GM23248 (cell line): ENCODE results near the gene SIGLEC11. TPM values are rescaled to one million over a fixed set of nuclear protein-coding genes. Genes with fewer than 3 reads are reported as not detected.

Experiments
- DNase-seq: peaks from one replicate; pipeline ENCODE4 v3.0.0-alpha.2; 2015
- H2AFZ ChIP-seq: fragments of 200-600 bp; sonication (generic); 2 replicates; pipeline ENCODE4 v1.6.1; 2016; ENCODE audit warnings: antibody characterized with exemption
- H3F3A ChIP-seq: fragments of 200-600 bp; sonication (generic); 2 replicates; pipeline ENCODE4 v1.6.1; 2016; ENCODE audit warnings: mild to moderate bottlenecking, antibody characterized with exemption, mixed run types; ENCODE audit not compliant: insufficient read depth
- H3K27ac ChIP-seq: fragments of 200-600 bp; sonication (generic); 2 replicates; pipeline ENCODE4 v1.5.1; 2016; ENCODE audit warnings: mild to moderate bottlenecking
- H3K27me3 ChIP-seq: fragments of 200-600 bp; sonication (generic); replicated peaks from 2 replicates; pipeline ENCODE4 v1.6.1; 2016; ENCODE audit warnings: mild to moderate bottlenecking; ENCODE audit not compliant: insufficient read depth
- H3K36me3 ChIP-seq: fragments of 200-600 bp; sonication (generic); 2 replicates; pipeline ENCODE4 v1.6.1; 2016; ENCODE audit warnings: low read depth, mild to moderate bottlenecking
- H3K4me1 ChIP-seq: fragments of 200-600 bp; sonication (generic); 2 replicates; pipeline ENCODE4 v1.6.1; 2016; ENCODE audit warnings: mild to moderate bottlenecking; ENCODE audit not compliant: insufficient read depth
- H3K4me2 ChIP-seq: fragments of 200-600 bp; sonication (generic); one replicate; pipeline ENCODE4 v1.6.1; 2016; ENCODE audit warnings: mild to moderate bottlenecking; ENCODE audit not compliant: unreplicated experiment
- H3K4me3 ChIP-seq: fragments of 200-600 bp; sonication (generic); 2 replicates; pipeline ENCODE4 v1.5.1; 2016; ENCODE audit warnings: mild to moderate bottlenecking
- H3K79me2 ChIP-seq: fragments of 200-600 bp; sonication (generic); 2 replicates; pipeline ENCODE4 v1.6.1; 2016; ENCODE audit warnings: mild to moderate bottlenecking; ENCODE audit not compliant: insufficient read depth
- H3K9ac ChIP-seq: fragments of 200-600 bp; sonication (generic); 2 replicates; pipeline ENCODE4 v1.6.1; 2016; ENCODE audit warnings: mild to moderate bottlenecking
- H3K9me2 ChIP-seq: fragments of 200-600 bp; sonication (generic); 2 replicates; pipeline ENCODE4 v1.6.1; 2016; ENCODE audit warnings: mixed run types, mild to moderate bottlenecking, moderate library complexity; ENCODE audit not compliant: insufficient read depth
- H3K9me3 ChIP-seq: fragments of 200-600 bp; sonication (generic); one replicate; pipeline ENCODE4 v1.6.1; 2017; ENCODE audit warnings: low read depth
- H4K20me1 ChIP-seq: fragments of 200-600 bp; sonication (generic); 2 replicates; pipeline ENCODE4 v1.6.0; 2016; ENCODE audit not compliant: insufficient read depth
- EZH2 ChIP-seq: fragments of 200-600 bp; sonication (generic); IDR thresholded peaks from 2 replicates; pipeline ENCODE4 v1.6.1; 2018; ENCODE audit warnings: antibody characterized with exemption, mild to moderate bottlenecking; ENCODE audit not compliant: insufficient read depth, poor library complexity, severe bottlenecking
- EZH2phosphoT487 ChIP-seq: fragments of 200-600 bp; sonication (generic); IDR thresholded peaks from 2 replicates; pipeline ENCODE4 v1.6.1; 2018; ENCODE audit warnings: antibody characterized with exemption, moderate library complexity, mild to moderate bottlenecking, low read depth; ENCODE audit not compliant: insufficient read depth
- WGBS, 2 experiments: methylation state at CpG; one replicate each; pipeline ENCODE4 v1.1.6; 2015 to 2017; ENCODE audit warnings: low lambda C conversion rate in 2 of 2, low coverage in 1 of 2; ENCODE audit errors: missing lambda C conversion rate in 2 of 2; 5-methylcytosine and 5-hydroxymethylcytosine counted together
- in situ Hi-C: fragments of 300-500 bp; cut with MboI; formaldehyde crosslinking; loops from 2 replicates; pipeline ENCODE4 v1.15.0; 2020
- polyA plus RNA-seq: library from polyadenylated mRNA; unstranded; fragments of >200 nt; fragmentation: Nextera tagmentation; extraction: Ambion mirVana; gene quantifications from 2 replicates; pipeline ENCODE4 v1.2.1, GENCODE V29; 2016
- total RNA-seq: library from RNA; depleted of rRNA; stranded (reverse); fragments of >200 nt; shearing (Covaris generic); gene quantifications from 2 replicates; pipeline ENCODE4 v1.2.3, GENCODE V29; 2014

The SIGLEC11 gene
- total and polyA plus RNA-seq, 2 experiments from 2014 or later: not detected

- Histone ChIP-seq H3K36me3 (no peaks in the 10 kb centered on the region; the same call in 1 of the 2 replicates), H4K20me1 (no peaks in the 10 kb centered on the region), H3K79me2 (peaks cover 37% of the 10 kb centered on the region), H3K27me3 (no peaks in the 10 kb centered on the region), H3K27ac (no peak overlapping the region), H3F3A (no peaks in the 10 kb centered on the region), H3K9ac (no peak overlapping the region), H3K4me1 (no peaks in the 10 kb centered on the region), H3K4me2 (no peak overlapping the region), H3K9me2 (no peaks in the 10 kb centered on the region), H3K4me3 (no peak overlapping the region), H3K9me3 (no peaks in the 10 kb centered on the region), H2AFZ (no peak overlapping the region)
- DNase-seq: no peak
- WGBS, 2 experiments: 83 to 84% methylated on average over 10 of the region's 10 CpGs
- no peak for TF ChIP-seq EZH2
- TF ChIP-seq EZH2phosphoT487: no peak
- in situ Hi-C loops: no loop called here
Observed at GRCh38 chr19:49913720-49914119, 47.3 kb downstream of the SIGLEC11 start.

- no peaks in the 10 kb centered on the region for H3K27me3 ChIP-seq
- H3K9me2 ChIP-seq: no peaks in the 10 kb centered on the region
- H3K79me2 ChIP-seq: peaks cover 37% of the 10 kb centered on the region
- H3F3A ChIP-seq: no peaks in the 10 kb centered on the region
- DNase-seq: no peak
- TF ChIP-seq EZH2phosphoT487: no peak
- no peak for TF ChIP-seq EZH2
- no peak overlapping the region for H3K4me3 ChIP-seq
- no peaks in the 10 kb centered on the region for H3K4me1 ChIP-seq
- no peaks in the 10 kb centered on the region for H3K9me3 ChIP-seq
- H2AFZ ChIP-seq: no peak overlapping the region
- H3K27ac ChIP-seq: no peak overlapping the region
- H3K9ac ChIP-seq: no peak overlapping the region
- H3K36me3 ChIP-seq: no peaks in the 10 kb centered on the region; the same call in 1 of the 2 replicates
- 84 to 85% methylated on average over 21 of the region's 21 CpGs for WGBS, 2 experiments
- in situ Hi-C loops: no loop called here
- H4K20me1 ChIP-seq: no peaks in the 10 kb centered on the region
- H3K4me2 ChIP-seq: no peak overlapping the region
Observed at GRCh38 chr19:49912965-49913685, 47.8 kb downstream of the SIGLEC11 start.

DNA sequence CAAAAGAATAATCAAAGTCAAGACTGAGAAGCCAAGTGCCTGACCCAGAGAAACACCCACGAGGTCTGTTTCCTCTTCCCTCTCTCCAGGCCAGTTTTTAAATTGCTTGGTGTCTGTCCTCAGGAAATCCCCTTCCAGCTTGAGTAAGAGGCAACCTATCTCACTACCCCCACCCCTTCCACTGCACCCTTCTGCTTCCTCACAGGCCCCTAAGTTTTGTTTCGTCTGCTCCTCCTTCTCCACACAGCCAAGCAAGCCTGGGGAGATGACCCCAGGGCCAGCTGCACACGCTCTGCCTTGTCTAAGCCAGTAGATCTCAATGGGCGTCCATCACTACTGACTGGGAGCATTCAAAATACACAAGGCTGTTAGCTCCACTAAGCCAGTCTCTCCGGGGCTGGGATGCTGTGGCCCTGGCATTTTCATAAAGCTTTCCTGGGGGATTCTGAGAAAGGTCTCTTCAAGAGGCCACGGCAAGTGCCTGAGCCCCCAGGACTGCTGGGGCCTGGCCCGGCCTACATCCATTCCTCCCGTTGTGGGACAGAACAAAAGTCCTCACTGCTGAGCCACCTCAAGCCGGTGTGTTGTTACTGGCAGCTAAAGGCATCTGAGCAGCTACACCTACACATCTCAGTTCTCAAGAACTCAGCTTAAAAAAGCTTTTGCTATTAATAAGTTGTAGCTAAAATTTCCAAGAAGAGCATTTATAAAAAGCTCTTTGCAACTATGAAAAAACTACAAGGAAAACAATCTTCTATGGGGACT is 49.4 kb downstream of the SIGLEC11 start:
- no peak overlapping the region for H3K4me3 ChIP-seq
- no peaks in the 10 kb centered on the region for H4K20me1 ChIP-seq
- no peak overlapping the region for H2AFZ ChIP-seq
- no peaks in the 10 kb centered on the region for H3K9me3 ChIP-seq
- H3K9ac ChIP-seq: no peak overlapping the region
- no peaks in the 10 kb centered on the region for H3K9me2 ChIP-seq
- WGBS, 2 experiments: 67 to 69% methylated on average over 9 of the region's 9 CpGs
- no peak for DNase-seq
- no peaks in the 10 kb centered on the region for H3K27me3 ChIP-seq
- no peaks in the 10 kb centered on the region; the same call in 1 of the 2 replicates for H3K36me3 ChIP-seq
- peaks cover 23% of the 10 kb centered on the region for H3K79me2 ChIP-seq
- no peaks in the 10 kb centered on the region for H3K4me1 ChIP-seq
- TF ChIP-seq EZH2 (no peak), EZH2phosphoT487 (no peak)
- in situ Hi-C loops: no loop called here
- H3K27ac ChIP-seq: no peak overlapping the region
- no peak overlapping the region for H3K4me2 ChIP-seq
- no peaks in the 10 kb centered on the region for H3F3A ChIP-seq

DNA sequence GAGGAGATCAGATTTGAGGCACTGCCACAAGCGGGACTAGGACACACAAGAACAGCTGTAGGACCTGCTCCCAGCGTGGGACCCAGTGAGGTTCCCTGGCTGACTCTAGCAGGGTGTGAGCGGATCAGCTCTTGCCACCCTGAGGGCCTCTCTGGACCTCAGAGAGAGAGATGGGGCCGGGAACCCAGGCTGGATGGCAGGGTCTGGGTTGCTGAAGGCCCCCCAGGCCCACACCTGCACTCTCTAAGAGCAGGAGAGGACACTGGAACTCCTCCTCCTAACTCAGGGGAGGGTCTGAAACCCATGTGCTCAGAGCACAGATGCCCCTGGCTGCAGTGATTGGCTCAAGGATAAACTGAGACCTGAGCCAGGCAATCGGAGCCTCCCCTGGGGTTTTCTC is 50.8 kb downstream of the SIGLEC11 start:
- Histone ChIP-seq H4K20me1 (no peaks in the 10 kb centered on the region), H2AFZ (no peak overlapping the region), H3K9me3 (no peaks in the 10 kb centered on the region), H3K4me3 (no peak overlapping the region), H3K27me3 (no peaks in the 10 kb centered on the region), H3K9me2 (no peaks in the 10 kb centered on the region), H3K9ac (no peak overlapping the region), H3K4me2 (no peak overlapping the region), H3K36me3 (no peaks in the 10 kb centered on the region; the same call in 1 of the 2 replicates), H3F3A (no peaks in the 10 kb centered on the region), H3K27ac (no peak overlapping the region), H3K4me1 (no peaks in the 10 kb centered on the region), H3K79me2 (peaks cover 12% of the 10 kb centered on the region)
- WGBS, 2 experiments: 89 to 99% methylated on average over 3 to 5 of the region's 5 CpGs
- TF ChIP-seq EZH2 (no peak), EZH2phosphoT487 (no peak)
- in situ Hi-C loops: no loop called here
- DNase-seq: no peak
